ENCODE results near the gene IFT81.

DNA sequence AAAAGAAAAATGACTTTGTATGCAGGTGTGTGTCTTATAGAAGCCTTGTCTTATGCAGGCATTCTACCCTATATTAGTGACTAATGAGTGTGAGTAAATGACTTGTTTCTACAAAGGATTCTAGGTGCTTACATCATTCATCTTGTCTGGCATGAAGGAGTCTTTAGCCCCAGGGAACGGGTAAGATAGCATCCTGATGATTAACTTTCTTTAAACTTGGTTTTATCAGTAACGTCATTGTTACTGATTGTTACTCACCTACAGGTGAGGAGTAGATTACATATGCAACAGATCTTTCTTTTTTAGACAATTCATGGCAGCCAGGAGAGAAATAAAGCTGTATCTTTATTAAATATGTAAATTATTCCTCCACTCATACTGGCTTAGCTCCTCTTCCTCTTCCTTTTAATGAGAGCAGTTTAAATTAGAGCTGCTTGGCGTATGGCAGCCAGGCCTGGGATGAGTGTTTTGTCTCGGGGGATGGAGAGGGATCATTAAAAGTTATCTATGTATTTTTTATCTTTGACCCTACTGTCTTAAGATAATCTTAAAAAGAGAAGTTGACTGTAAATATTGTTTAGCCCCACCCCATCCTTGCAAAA, 99.7 kb downstream of the IFT81 start:
- TF ChIP-seq, protein P1, sequence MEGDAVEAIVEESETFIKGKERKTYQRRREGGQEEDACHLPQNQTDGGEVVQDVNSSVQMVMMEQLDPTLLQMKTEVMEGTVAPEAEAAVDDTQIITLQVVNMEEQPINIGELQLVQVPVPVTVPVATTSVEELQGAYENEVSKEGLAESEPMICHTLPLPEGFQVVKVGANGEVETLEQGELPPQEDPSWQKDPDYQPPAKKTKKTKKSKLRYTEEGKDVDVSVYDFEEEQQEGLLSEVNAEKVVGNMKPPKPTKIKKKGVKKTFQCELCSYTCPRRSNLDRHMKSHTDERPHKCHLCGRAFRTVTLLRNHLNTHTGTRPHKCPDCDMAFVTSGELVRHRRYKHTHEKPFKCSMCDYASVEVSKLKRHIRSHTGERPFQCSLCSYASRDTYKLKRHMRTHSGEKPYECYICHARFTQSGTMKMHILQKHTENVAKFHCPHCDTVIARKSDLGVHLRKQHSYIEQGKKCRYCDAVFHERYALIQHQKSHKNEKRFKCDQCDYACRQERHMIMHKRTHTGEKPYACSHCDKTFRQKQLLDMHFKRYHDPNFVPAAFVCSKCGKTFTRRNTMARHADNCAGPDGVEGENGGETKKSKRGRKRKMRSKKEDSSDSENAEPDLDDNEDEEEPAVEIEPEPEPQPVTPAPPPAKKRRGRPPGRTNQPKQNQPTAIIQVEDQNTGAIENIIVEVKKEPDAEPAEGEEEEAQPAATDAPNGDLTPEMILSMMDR (tag by site-specific recombination; IDR thresholded peaks at IDR 0.05): no peak
- TF ChIP-seq HOXA7 (CRISPR knock-in tag; IDR thresholded peaks at IDR 0.05; ENCODE audit: borderline replicate concordance) (no peak), GLI4 (tag by site-specific recombination; IDR thresholded peaks at IDR 0.05) (no peak), ZNF133 (tag by site-specific recombination; IDR thresholded peaks at IDR 0.05) (no peak), ZBTB21 (tag by site-specific recombination; IDR thresholded peaks at IDR 0.05) (no peak), ZBTB17 (tag by site-specific recombination; IDR thresholded peaks at IDR 0.05) (no peak), ZNF549 (tag by site-specific recombination; IDR thresholded peaks at IDR 0.05) (no peak), ZNF274 (IDR thresholded peaks at IDR 0.05; ENCODE audit: low read length) (no peak), ZNF274 (tag by site-specific recombination; IDR thresholded peaks at IDR 0.05; ENCODE audit: borderline replicate concordance) (no peak), SP3 (tag by site-specific recombination; IDR thresholded peaks at IDR 0.05) (no peak), ZNF707 (tag by site-specific recombination; IDR thresholded peaks at IDR 0.05) (no peak), ZNF138 (tag by site-specific recombination; IDR thresholded peaks at IDR 0.05; ENCODE audit: borderline replicate concordance) (no peak)
- TF ChIP-seq, protein P2, sequence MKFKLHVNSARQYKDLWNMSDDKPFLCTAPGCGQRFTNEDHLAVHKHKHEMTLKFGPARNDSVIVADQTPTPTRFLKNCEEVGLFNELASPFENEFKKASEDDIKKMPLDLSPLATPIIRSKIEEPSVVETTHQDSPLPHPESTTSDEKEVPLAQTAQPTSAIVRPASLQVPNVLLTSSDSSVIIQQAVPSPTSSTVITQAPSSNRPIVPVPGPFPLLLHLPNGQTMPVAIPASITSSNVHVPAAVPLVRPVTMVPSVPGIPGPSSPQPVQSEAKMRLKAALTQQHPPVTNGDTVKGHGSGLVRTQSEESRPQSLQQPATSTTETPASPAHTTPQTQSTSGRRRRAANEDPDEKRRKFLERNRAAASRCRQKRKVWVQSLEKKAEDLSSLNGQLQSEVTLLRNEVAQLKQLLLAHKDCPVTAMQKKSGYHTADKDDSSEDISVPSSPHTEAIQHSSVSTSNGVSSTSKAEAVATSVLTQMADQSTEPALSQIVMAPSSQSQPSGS (tag by site-specific recombination; IDR thresholded peaks at IDR 0.05; ENCODE audit: low read depth): peak; percentile 76
